Measurements from ENCODE around the gene KRTAP21-1. TPM values are rescaled to one million over a fixed set of nuclear protein-coding genes. Genes with fewer than 3 reads are reported as not detected.

KRTAP21-1 gene
- total RNA-seq, 2 donors from 2014 or later = not detected

DNA sequence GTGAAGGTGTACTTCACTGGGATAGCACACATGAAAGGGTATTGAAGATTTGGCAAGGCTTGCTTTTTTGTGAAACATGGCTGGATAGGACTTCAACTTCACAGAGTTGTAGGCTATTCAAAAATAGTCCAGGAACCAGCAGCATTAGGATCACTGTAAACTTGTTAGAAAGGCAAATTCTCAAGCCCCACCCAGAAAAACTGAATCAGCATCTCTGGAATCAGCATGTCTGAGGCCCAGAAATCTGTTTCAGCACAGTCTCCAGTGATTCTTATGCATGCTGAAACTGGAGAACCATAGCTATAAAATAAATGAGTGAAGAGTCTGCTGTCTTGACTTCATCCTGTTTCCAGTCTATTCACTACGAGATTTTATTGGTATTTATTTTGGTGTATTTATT is 28.5 kb downstream of the KRTAP21-1 start:
- Histone ChIP-seq H3K9me3 (no peaks in the 10 kb centered on the region), H3K27ac (no peak overlapping the region), H3K4me1 (no peaks in the 10 kb centered on the region), H3K27me3 (no peaks in the 10 kb centered on the region), H3K4me3 (no peak overlapping the region), H3K36me3 (replicated peaks in 1 of 2; ENCODE audit: insufficient read depth in 1 of 2, low read depth in 2 of 2) (no peaks in the 10 kb centered on the region)
- WGBS, 2 donors = 58 to 71% methylated on average over 1 of the region's 1 CpG
- ATAC-seq (no peak), DNase-seq (no peak)
- intact Hi-C loops (cut with DNase I) = no loop called here
- TF ChIP-seq, protein P1, sequence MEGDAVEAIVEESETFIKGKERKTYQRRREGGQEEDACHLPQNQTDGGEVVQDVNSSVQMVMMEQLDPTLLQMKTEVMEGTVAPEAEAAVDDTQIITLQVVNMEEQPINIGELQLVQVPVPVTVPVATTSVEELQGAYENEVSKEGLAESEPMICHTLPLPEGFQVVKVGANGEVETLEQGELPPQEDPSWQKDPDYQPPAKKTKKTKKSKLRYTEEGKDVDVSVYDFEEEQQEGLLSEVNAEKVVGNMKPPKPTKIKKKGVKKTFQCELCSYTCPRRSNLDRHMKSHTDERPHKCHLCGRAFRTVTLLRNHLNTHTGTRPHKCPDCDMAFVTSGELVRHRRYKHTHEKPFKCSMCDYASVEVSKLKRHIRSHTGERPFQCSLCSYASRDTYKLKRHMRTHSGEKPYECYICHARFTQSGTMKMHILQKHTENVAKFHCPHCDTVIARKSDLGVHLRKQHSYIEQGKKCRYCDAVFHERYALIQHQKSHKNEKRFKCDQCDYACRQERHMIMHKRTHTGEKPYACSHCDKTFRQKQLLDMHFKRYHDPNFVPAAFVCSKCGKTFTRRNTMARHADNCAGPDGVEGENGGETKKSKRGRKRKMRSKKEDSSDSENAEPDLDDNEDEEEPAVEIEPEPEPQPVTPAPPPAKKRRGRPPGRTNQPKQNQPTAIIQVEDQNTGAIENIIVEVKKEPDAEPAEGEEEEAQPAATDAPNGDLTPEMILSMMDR (IDR thresholded peaks at IDR 0.05) = no peak

GRCh38 chr21:30719401-30719800 is 35.8 kb downstream of the KRTAP21-1 start:
- intact Hi-C loops (cut with DNase I) = no loop called here
- 85 to 96% methylated on average over 1 of the region's 1 CpG for WGBS, 2 donors
- no peak for TF ChIP-seq POLR2A (IDR thresholded peaks at IDR 0.05)
- TF ChIP-seq, protein P1 (IDR thresholded peaks at IDR 0.05) = no peak
- ATAC-seq (no peak), DNase-seq (no peak)
- Histone ChIP-seq H3K9me3 (no peaks in the 10 kb centered on the region), H3K36me3 (replicated peaks in 1 of 2; ENCODE audit: insufficient read depth in 1 of 2, low read depth in 2 of 2) (no peaks in the 10 kb centered on the region), H3K4me1 (no peaks in the 10 kb centered on the region), H3K27ac (no peak overlapping the region), H3K27me3 (no peaks in the 10 kb centered on the region), H3K4me3 (no peak overlapping the region)

GRCh38 chr21:30718239-30718909 is 36.9 kb downstream of the KRTAP21-1 start, which contains the start of gene KRTAP21-3:
Gene KRTAP21-3, minus strand, starts transcription at chr21:30718777. Its CDS starts 18 bp downstream, at chr21:30718759.
- no peaks in the 10 kb centered on the region for H3K36me3 ChIP-seq (replicated peaks in 1 of 2; ENCODE audit: insufficient read depth in 1 of 2, low read depth in 2 of 2)
- ATAC-seq = no peak
- no peak within 1 kb of the TSS for H3K27ac ChIP-seq
- H3K27me3 ChIP-seq = no peaks in the 10 kb centered on the region
- intact Hi-C loops (cut with DNase I) = no loop called here
- H3K4me1 ChIP-seq = no peaks in the 10 kb centered on the region
- WGBS, 2 donors = 72 to 75% methylated on average over 3 of the region's 3 CpGs
- TF ChIP-seq POLR2A (IDR thresholded peaks at IDR 0.05) = no peak
- TF ChIP-seq, protein P1 (IDR thresholded peaks at IDR 0.05) = no peak
- no peaks in the 10 kb centered on the region for H3K9me3 ChIP-seq
- no peak for DNase-seq
- no peak within 1 kb of the TSS for H3K4me3 ChIP-seq

DNA sequence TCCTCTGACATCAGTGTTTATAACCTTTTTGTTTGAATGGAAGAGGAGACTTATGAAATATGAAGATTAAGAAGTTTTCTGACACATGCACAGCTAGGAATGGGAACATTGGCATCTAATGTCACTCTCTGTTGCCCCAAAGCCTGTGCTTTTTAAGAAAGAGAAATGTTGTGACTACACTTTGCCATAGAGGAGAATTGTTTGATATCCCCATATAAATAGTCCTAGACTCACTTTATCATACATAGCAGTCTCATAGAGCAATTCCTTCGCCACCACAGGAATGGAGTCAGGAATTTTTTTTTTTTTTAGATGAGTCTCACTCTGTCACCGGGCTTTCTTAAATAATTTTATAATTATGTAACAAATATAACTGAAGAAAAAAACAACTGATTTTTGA is 38.1 kb downstream of the KRTAP21-1 start:
- no peak for DNase-seq
- Histone ChIP-seq H3K4me1 (no peaks in the 10 kb centered on the region), H3K36me3 (replicated peaks in 1 of 2; ENCODE audit: insufficient read depth in 1 of 2, low read depth in 2 of 2) (no peaks in the 10 kb centered on the region), H3K27ac (no peak overlapping the region), H3K4me3 (no peak overlapping the region), H3K27me3 (no peaks in the 10 kb centered on the region), H3K9me3 (no peaks in the 10 kb centered on the region)
- no peak for ATAC-seq
- 77 to 92% methylated on average over 2 of the region's 2 CpGs for WGBS, 2 donors
- TF ChIP-seq, protein P1 (IDR thresholded peaks at IDR 0.05) = no peak
- TF ChIP-seq POLR2A (IDR thresholded peaks at IDR 0.05) = no peak
- intact Hi-C loops (cut with DNase I) = no loop called here

DNA sequence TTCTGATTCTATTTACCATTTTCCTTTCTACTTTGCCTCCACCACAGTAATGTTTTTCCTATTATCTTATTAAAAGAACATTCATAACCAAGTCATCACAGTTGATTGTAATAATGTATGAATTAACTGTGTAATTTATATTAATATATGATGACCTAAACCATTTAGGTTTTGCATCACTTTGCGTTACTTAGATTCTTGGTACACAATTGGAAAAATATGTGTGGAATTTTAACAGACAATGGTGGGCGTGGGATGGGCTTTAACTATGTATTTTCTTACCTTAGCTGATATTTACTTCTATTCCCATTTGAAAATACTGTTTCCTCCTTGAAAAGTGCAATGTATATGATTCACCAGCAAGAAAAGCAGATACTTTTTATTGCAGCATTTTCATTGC is 40.3 kb downstream of the KRTAP21-1 start:
- DNase-seq (no peak), ATAC-seq (no peak)
- H3K9me3 ChIP-seq = no peaks in the 10 kb centered on the region
- H3K4me1 ChIP-seq = no peaks in the 10 kb centered on the region
- no peaks in the 10 kb centered on the region for H3K27me3 ChIP-seq
- WGBS, 2 donors = 77 to 83% methylated on average over 2 of the region's 2 CpGs
- no peaks in the 10 kb centered on the region for H3K36me3 ChIP-seq (replicated peaks in 1 of 2; ENCODE audit: insufficient read depth in 1 of 2, low read depth in 2 of 2)
- TF ChIP-seq, protein P1 (IDR thresholded peaks at IDR 0.05) = no peak
- TF ChIP-seq POLR2A (IDR thresholded peaks at IDR 0.05) = no peak
- intact Hi-C loops (cut with DNase I) = no loop called here
- no peak overlapping the region for H3K4me3 ChIP-seq
- no peak overlapping the region for H3K27ac ChIP-seq

Data from body of pancreas (tissue), 4 donors.